Measurements from ENCODE around the gene AIF1L.

AIF1L gene

GRCh38 chr9:131078427-131079366 lies 17.6 kb upstream of the AIF1L start:
- DNase-seq = no peak

- no peak for DNase-seq
These were observed 15.7 kb upstream of the AIF1L start for GRCh38 chr9:131080589-131080988.

GRCh38 chr9:131081868-131082267 lies 14.5 kb upstream of the AIF1L start:
- no peak for DNase-seq

GRCh38 chr9:131082774-131083512 lies 13.4 kb upstream of the AIF1L start:
- DNase-seq = no peak

- no peak for DNase-seq
These were observed 11.5 kb upstream of the AIF1L start for GRCh38 chr9:131084661-131085369.

GRCh38 chr9:131085370-131086122 lies 10.8 kb upstream of the AIF1L start:
- no peak for DNase-seq

- DNase-seq = no peak
These were observed 8.9 kb upstream of the AIF1L start for GRCh38 chr9:131087354-131087893.

- no peak for DNase-seq
These were observed 6.1 kb upstream of the AIF1L start for GRCh38 chr9:131090025-131090787.

- no peak for DNase-seq
These were observed 4.9 kb upstream of the AIF1L start for GRCh38 chr9:131091352-131091992.

- no peak for DNase-seq
These were observed 4.3 kb upstream of the AIF1L start for GRCh38 chr9:131092030-131092429.

GRCh38 chr9:131092548-131093440 lies 3.5 kb upstream of the AIF1L start:
- DNase-seq = no peak

- DNase-seq = no peak
These were observed 2.3 kb upstream of the AIF1L start for GRCh38 chr9:131094015-131094414.

- DNase-seq = no peak
These were observed 1.7 kb upstream of the AIF1L start for GRCh38 chr9:131094622-131095021.

GRCh38 chr9:131095666-131096268 lies 564 bp upstream of the AIF1L start:
- DNase-seq = no peak

GRCh38 chr9:131097126-131097947 lies 1.0 kb downstream of the AIF1L start:
- DNase-seq = no peak

GRCh38 chr9:131097948-131098278 lies 1.6 kb downstream of the AIF1L start:
- DNase-seq = no peak

- DNase-seq = no peak
These were observed 2.2 kb downstream of the AIF1L start for GRCh38 chr9:131098391-131099101.

- DNase-seq = no peak
These were observed 2.8 kb downstream of the AIF1L start for GRCh38 chr9:131099102-131099606.
